GM21423 (cell line): ENCODE results near the gene PSMB9.
"Not testable (repeated sequence)": the region's sequence is repeated elsewhere in the genome, so short reads cannot be mapped to it uniquely, and the experiment has no call there.

ENCODE experiments used
- ATAC-seq: cut with Tn5 transposase; IDR thresholded peaks from one replicate; pipeline ENCODE4 v1.9.1; 2021; ENCODE audit warnings: mild to moderate bottlenecking, moderate library complexity; ENCODE audit not compliant: unreplicated experiment

Gene PSMB9

GRCh38 chr6:32853541-32854375, at the start of gene PSMB9, which contains the start of gene TAP1:
TSS of gene PSMB9 (plus strand) at chr6:32854192. CDS start at chr6:32854230, 38 bp downstream.
TSS of gene TAP1 (minus strand) at chr6:32853704. CDS start at chr6:32853636, 68 bp downstream.
- peak; percentile 81 for ATAC-seq

- not testable (repeated sequence) for ATAC-seq
Measured at GRCh38 chr6:32805404-32805803, 48.6 kb upstream of the PSMB9 start.

- no peak for ATAC-seq
Measured at GRCh38 chr6:32807020-32807580, 46.9 kb upstream of the PSMB9 start.

DNA sequence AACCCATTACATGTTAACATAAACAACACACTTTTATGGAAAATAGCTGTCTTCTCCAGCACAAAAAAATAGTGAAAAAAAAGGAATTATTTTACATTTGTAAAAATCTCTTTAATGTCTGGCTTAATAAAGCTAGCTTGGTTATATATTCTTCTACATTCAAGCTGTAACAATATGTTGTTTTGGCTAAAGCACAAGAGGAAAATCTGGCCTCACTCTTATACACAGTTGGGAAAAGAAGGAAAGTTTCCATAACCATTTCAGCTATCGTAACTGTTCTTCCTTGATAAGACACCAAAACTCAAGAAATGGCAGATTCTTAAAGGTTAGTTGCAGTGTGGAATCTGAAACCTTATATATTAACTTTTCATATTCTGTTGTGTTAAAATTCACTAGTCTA, 44.8 kb upstream of the PSMB9 start:
- ATAC-seq, result no peak

DNA sequence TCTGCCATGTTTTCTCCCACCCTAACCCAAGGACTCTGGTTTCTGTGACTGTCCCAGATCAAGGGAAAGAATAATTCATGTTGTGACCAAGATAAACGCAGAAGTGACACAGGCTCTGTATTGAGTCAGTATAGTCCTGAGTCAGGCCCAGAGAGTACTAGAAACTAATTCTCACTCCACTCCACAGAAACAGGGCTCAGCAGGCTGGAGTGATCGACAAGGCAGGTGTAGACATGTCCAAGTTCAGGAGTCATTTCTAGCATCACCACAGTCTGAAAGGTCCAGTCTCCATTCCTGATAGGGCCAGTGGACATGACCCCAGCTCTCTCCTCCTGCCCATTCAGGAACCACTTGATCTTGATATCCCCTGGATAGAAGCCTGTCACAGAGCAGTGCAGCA, 39.8 kb upstream of the PSMB9 start:
- ATAC-seq, result no peak

DNA sequence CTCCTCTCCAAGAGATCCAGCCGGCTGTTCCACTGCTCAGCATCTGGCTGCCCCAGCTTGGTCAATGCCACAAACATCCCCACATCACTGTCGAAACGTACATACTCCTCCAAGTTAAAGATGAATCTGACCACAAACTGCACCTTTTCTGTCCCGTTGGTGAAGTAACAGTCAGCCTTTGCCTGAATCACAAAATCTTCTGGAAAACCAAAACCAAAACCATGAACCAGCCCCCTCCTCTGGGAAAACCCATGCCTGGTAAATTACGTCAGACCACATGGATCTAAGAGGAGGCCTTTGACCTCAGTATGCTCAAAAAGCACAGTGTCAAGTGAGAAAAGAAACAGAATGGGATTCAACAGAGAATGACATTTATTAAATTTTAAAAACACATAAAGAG, 38.9 kb upstream of the PSMB9 start:
- ATAC-seq, result no peak

DNA sequence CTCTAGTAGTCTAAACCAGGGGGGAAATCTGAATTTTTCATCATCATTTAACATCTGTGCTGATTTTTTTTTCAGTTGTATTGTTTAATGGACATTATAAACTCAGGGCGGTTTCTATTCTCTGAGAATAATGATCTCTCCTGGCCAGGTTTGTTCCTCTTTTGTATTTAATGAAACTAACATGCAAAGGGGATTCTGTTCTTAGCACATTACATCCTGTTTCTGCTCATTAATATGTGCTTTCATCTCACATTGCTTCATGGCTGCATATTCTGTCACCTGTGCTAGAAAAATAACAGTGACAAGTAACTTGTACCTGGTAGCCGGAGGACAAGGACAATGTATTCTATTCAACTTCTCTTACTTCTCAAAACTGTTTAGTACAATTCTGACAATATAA, 38.0 kb upstream of the PSMB9 start:
- peak; percentile 62 for ATAC-seq

- ATAC-seq, result no peak
Measured at GRCh38 chr6:32816746-32817204, 37.2 kb upstream of the PSMB9 start, which contains the start of gene HLA-DOB. TSS of gene HLA-DOB (minus strand) at chr6:32817002. CDS start at chr6:32816951, 51 bp downstream.

DNA sequence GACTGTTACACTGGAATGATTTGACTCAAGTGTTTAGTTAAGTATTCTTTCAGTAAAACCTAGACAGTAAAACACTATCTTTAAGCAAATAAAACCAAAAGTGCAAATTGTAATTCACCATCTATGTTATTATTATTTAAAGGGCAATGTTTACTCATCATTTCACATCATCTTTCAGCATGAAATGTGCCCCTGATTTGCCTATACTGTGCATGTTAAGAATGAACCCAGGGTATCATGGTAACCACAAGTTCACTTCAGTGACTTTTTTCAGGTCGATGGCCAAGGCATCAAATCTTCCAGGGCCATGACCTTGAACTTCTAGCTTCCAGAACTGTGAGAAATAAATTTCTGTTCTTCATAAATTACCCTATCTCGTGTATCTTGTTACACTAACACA, 35.1 kb upstream of the PSMB9 start:
- ATAC-seq, result no peak

GRCh38 chr6:32819729-32820128, 34.3 kb upstream of the PSMB9 start:
- ATAC-seq, result no peak

- no peak for ATAC-seq
Measured at GRCh38 chr6:32825966-32826365, 28.0 kb upstream of the PSMB9 start.

DNA sequence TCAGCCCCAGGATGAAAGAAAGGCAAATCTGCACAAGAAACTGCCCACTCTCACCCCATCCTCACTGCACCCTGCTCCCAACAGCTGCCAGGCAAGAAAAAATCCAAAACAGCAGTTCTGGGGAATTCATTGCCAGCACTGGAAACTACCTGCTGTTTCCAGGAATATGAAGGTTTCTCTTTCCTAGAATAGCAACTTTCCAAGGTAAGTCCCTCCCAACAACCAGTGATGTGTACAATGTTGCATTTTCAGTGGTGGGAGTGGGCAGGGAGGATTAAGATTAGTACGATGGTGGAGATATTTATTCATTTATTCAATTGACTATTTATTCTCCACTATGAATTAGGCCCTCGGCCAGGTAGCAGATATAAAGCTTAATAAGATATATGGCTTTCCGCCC, 27.0 kb upstream of the PSMB9 start:
- ATAC-seq, result no peak

DNA sequence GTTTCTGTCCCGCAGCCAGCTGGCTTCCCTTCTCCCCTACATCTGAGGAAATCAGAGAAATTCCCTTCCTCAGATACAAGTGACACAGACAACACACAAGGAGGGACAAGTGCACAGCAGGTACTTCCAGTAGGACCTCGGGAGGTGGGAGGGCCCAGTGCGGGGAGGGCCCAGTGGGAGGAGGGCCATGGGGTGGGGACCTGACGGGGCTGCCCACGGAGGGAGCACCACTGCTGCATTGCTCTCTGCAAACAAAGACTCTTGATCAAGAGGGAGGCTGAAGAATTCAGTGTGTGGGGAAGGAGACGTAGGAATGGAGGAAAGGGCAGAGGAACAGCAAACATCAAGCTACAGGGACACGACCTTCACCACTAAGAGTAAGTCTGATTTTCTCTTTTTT, 24.5 kb upstream of the PSMB9 start:
- no peak for ATAC-seq

DNA sequence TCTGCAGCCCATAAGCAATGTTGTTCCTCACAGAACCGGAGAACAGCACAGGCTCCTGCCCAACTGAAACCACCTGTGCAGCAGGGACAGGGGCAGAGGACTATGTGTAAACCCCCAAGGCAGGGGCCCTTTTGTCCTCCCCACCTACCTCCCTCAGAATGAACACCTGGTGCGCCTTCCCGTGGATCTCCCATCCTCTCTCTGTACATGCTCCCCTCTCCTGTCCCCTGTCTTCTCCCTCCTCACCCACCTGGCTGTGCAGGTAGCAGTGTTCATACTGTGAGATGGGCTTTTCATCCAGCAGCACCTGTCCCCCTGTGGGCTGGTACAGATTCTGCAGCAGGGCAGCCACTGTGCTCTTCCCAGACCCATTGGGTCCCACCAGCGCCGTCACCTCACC, 24.0 kb upstream of the PSMB9 start:
- no peak for ATAC-seq

DNA sequence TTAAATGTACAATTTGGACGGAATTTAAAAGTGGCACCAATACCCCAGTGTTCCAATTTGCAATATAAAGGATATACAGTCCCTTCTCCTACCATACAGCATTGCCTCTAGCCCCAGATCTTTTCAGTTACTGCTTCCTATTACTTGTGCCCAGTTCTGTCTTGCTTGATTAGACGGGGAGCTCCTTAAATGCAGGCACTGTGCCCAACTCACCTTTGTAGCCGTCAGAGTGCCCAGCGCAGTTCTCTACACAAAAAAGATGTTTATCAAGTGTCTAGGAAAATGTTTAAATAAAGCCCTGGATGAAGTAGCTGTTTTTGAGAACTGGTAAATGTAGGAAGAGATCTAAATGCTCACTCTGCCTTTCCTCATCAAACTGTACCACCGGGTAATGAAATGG, 23.1 kb upstream of the PSMB9 start:
- ATAC-seq, result no peak

- no peak for ATAC-seq
Measured at GRCh38 chr6:32832535-32832934, 21.5 kb upstream of the PSMB9 start.

GRCh38 chr6:32833664-32834063, 20.3 kb upstream of the PSMB9 start:
- ATAC-seq, result no peak

GRCh38 chr6:32835167-32835893, 18.7 kb upstream of the PSMB9 start:
- ATAC-seq, result no peak

GRCh38 chr6:32836873-32837272, 17.1 kb upstream of the PSMB9 start:
- no peak for ATAC-seq

DNA sequence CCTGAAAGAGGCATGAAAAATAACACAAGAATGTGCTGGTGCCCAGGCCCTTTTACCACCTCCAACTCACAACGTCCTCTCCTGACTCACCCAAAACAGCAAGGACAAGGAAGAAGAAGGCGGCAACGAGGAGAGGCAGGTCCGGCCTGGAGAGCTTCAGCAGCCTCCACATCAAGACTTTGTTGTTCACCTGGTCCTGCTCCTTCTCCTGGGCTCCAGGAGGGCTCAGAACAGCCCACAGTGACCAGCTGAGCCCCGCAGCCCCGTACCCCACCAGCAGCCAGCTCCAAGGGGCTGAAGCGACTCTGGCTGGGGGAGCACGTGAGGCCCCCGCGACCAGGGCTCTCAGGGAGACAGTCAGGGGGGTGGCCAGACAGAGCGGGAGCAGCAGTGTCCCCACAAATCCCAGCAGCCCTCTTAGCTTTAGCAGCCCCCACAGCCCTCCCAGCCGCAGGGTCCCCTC, 16.3 kb upstream of the PSMB9 start:
- ATAC-seq, result no peak
